ENCODE results near the gene STAT5A. TPM values are rescaled to one million over a fixed set of nuclear protein-coding genes. Genes with fewer than 3 reads are reported as not detected.
"Not testable (repeated sequence)": the region's sequence is repeated elsewhere in the genome, so short reads cannot be mapped to it uniquely, and the experiment has no call there.

Gene STAT5A
- total RNA-seq, 1 donor from 2014 or later: 7.3 TPM

- no peak for DNase-seq (ENCODE audit: low read depth)
These were observed 70.8 kb downstream of the STAT5A start for GRCh38 chr17:42359133-42359532.

DNA sequence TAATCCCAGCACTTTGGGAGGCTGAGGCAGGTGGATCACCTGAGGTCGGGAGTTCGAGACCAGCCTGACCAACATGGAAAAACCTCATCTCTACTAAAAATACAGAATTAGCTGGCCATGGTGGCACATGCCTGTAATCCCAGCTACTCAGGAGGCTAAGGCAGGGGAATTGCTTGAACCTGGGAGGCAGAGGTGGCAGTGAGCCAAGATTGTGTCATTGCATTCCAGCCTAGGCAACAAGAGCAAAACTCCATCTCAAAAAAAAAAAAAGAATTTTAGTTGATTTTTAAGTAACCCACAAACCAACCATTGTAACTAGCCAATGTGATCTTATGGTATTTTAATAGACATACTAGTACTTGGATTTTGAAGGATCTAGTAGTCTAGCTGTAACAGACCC lies 72.1 kb downstream of the STAT5A start:
- DNase-seq (ENCODE audit: low read depth): not testable (repeated sequence)

Other genes with a start within 250 kb of the STAT5A start
- gene C17orf113, start 237.9 kb upstream of the STAT5A start, total RNA-seq: 0.16 and 0.51 TPM in 2 replicates
- gene ZNF385C, start 190.0 kb upstream of the STAT5A start, total RNA-seq: 0.05 and 0.36 TPM in 2 replicates
- 9.3 and 11.3 TPM in 2 replicates for gene DHX58, start 175.8 kb upstream of the STAT5A start, total RNA-seq
- gene KAT2A, start 167.1 kb upstream of the STAT5A start, total RNA-seq: 26.5 and 32.6 TPM in 2 replicates
- gene HSPB9, start 165.7 kb upstream of the STAT5A start, total RNA-seq: not detected in 2 replicates
- gene RAB5C, start 133.5 kb upstream of the STAT5A start, total RNA-seq: 73.6 and 73.9 TPM in 2 replicates
- gene KCNH4, start 107.4 kb upstream of the STAT5A start, total RNA-seq: not detected in 2 replicates
- gene HCRT, start 103.0 kb upstream of the STAT5A start, total RNA-seq: not detected in 2 replicates
- 16.1 and 26.5 TPM in 2 replicates for gene GHDC, start 94.0 kb upstream of the STAT5A start, total RNA-seq
- 26.4 and 27.2 TPM in 2 replicates for gene STAT5B, start 12.1 kb upstream of the STAT5A start, total RNA-seq
- 106 and 159 TPM in 2 replicates for gene STAT3, start 99.9 kb downstream of the STAT5A start, total RNA-seq
- gene CAVIN1, start 134.8 kb downstream of the STAT5A start, total RNA-seq: 346 and 373 TPM in 2 replicates
- 72.8 and 102 TPM in 2 replicates for gene ATP6V0A1, start 170.4 kb downstream of the STAT5A start, total RNA-seq
- gene NAGLU, start 247.7 kb downstream of the STAT5A start, total RNA-seq: 94.1 and 98.8 TPM in 2 replicates